SK-N-SH (cell line): ENCODE data around the gene MEG3. TPM values are rescaled to one million over a fixed set of nuclear protein-coding genes. Genes with fewer than 3 reads are reported as not detected.

Source experiments
- CTCF ChIA-PET: fragments of 300-600, 350-600 bp; formaldehyde crosslinking; extraction: SDS; loops from one replicate; lab custom pipeline; 2021; lab: Yijun Ruan, JAX
- POLR2A ChIA-PET: fragments of 350-600 bp; sonication (Branson Sonifier 250); formaldehyde crosslinking; extraction: SDS; loops from one replicate; lab custom pipeline; 2020; ENCODE audit warnings: antibody characterized with exemption, inconsistent platforms; lab: Yijun Ruan, JAX
- DNase-seq: peaks from one replicate; pipeline ENCODE4 v3.0.0; 2012
- H2AFZ ChIP-seq: fragments of 200-600 bp; sonication (generic); 2 replicates; pipeline ENCODE4 v1.8.1; 2016; ENCODE audit warnings: antibody characterized with exemption, mild to moderate bottlenecking, low read depth
- H3F3A ChIP-seq: fragments of 200-600 bp; sonication (generic); replicated peaks from 2 replicates; pipeline ENCODE3; 2016; ENCODE audit warnings: antibody characterized with exemption, mild to moderate bottlenecking; ENCODE audit not compliant: insufficient read depth
- H3K27ac ChIP-seq, 2 experiments: fragments of 200-500 bp in 1 of 2; fragments of 200-600 bp in 1 of 2; sonication (Bioruptor generic) in 1 of 2; sonication (generic), shearing (Covaris generic) in 1 of 2; 2 replicates each; pipeline versions ENCODE4 v1.5.1 to v1.6.1; 2014 to 2016; ENCODE audit warnings: low read depth in 2 of 2, inconsistent platforms in 1 of 2, low read length in 1 of 2, mild to moderate bottlenecking in 1 of 2, mixed read lengths in 1 of 2
- H3K27me3 ChIP-seq: fragments of 200-600 bp; sonication (generic), shearing (Covaris generic); 2 replicates; pipeline ENCODE4 v1.6.1; 2016; ENCODE audit warnings: mixed run types; ENCODE audit not compliant: insufficient read depth
- H3K36me3 ChIP-seq, 2 experiments: fragments of 200-500 bp in 1 of 2; fragments of 200-600 bp in 1 of 2; sonication (Bioruptor generic) in 1 of 2; sonication (generic) in 1 of 2; replicated peaks in 1 of 2; 2 replicates each; pipeline versions ENCODE3 to v1.5.1; 2014 to 2016; ENCODE audit warnings: low read length in 1 of 2, mild to moderate bottlenecking in 1 of 2; ENCODE audit not compliant: insufficient read depth in 2 of 2, control insufficient read depth in 1 of 2
- H3K4me1 ChIP-seq, 2 experiments: fragments of 200-500 bp in 1 of 2; fragments of 200-600 bp in 1 of 2; sonication (Bioruptor generic) in 1 of 2; sonication (generic), shearing (Covaris generic) in 1 of 2; 2 replicates each; pipeline versions ENCODE4 v1.5.1 to v1.6.1; 2014 to 2016; ENCODE audit warnings: low read depth in 1 of 2, low read length in 1 of 2, mixed run types in 1 of 2; ENCODE audit not compliant: insufficient read depth in 2 of 2, control insufficient read depth in 1 of 2
- H3K4me2 ChIP-seq: fragments of 200-600 bp; sonication (generic), shearing (Covaris generic); 2 replicates; pipeline ENCODE4 v1.6.1; 2017; ENCODE audit warnings: mixed run types
- H3K4me3 ChIP-seq, 2 experiments: fragments of 200-500 bp in 1 of 2; fragments of 200-600 bp in 1 of 2; sonication (Bioruptor generic) in 1 of 2; sonication (generic), shearing (Covaris generic) in 1 of 2; 2 replicates each; pipeline versions ENCODE4 v1.5.1 to v1.8.1; 2014 to 2016; ENCODE audit warnings: low read depth in 2 of 2, inconsistent platforms in 1 of 2, low read length in 1 of 2, mild to moderate bottlenecking in 1 of 2, mixed read lengths in 1 of 2, moderate library complexity in 1 of 2
- H3K79me2 ChIP-seq: fragments of 200-600 bp; sonication (generic); 2 replicates; pipeline ENCODE4 v1.8.1; 2017; ENCODE audit warnings: mild to moderate bottlenecking; ENCODE audit not compliant: insufficient read depth
- H3K9ac ChIP-seq: fragments of 200-600 bp; sonication (generic); 2 replicates; pipeline ENCODE4 v1.6.1; 2017; ENCODE audit warnings: mixed run types
- H3K9me2 ChIP-seq: fragments of 200-600 bp; sonication (generic); 2 replicates; pipeline ENCODE4 v1.6.1; 2017; ENCODE audit warnings: mixed run types
- H3K9me3 ChIP-seq: fragments of 200-600 bp; sonication (generic); 2 replicates; pipeline ENCODE4 v1.6.1; 2017; ENCODE audit warnings: mixed run types, mild to moderate bottlenecking, moderate library complexity
- H4K20me1 ChIP-seq: fragments of 200-600 bp; sonication (generic); 2 replicates; pipeline ENCODE4 v1.6.1; 2017; ENCODE audit warnings: mild to moderate bottlenecking, mixed run types; ENCODE audit not compliant: insufficient read depth
- EP300 ChIP-seq, 2 experiments: IDR thresholded peaks; 2 replicates each; pipeline versions ENCODE4 v1.4.0 to v1.6.1; 2012; ENCODE audit warnings: borderline replicate concordance in 1 of 2, low read depth in 1 of 2, low read length in 1 of 2
- EZH2phosphoT487 ChIP-seq: fragments of 200-600 bp; sonication (generic); IDR thresholded peaks from 2 replicates; pipeline ENCODE4 v1.6.1; 2017; ENCODE audit warnings: low read depth, mixed run types, mild to moderate bottlenecking, antibody characterized with exemption, moderate library complexity, borderline replicate concordance
- FOXJ3 ChIP-seq: sonication (generic); formaldehyde crosslinking; IDR thresholded peaks from 2 replicates; pipeline ENCODE4 v1.5.1; 2020; ENCODE audit warnings: mild to moderate bottlenecking, missing genetic modification reagents
- FOXM1 ChIP-seq: IDR thresholded peaks from 2 replicates; pipeline ENCODE4 v1.4.0; 2012; ENCODE audit warnings: low read depth, mild to moderate bottlenecking
- GATA2 ChIP-seq: sonication (generic); formaldehyde crosslinking; IDR thresholded peaks from 2 replicates; pipeline ENCODE4 v1.5.0; 2020; ENCODE audit warnings: mild to moderate bottlenecking, missing genetic modification reagents
- JUND ChIP-seq: IDR thresholded peaks from 2 replicates; pipeline ENCODE4 v1.4.0; 2012
- NRF1 ChIP-seq: IDR thresholded peaks from 2 replicates; pipeline ENCODE4 v1.6.1; 2012; ENCODE audit warnings: low read depth, mild to moderate bottlenecking, low read length
- POLR2AphosphoS5 ChIP-seq: IDR thresholded peaks from 2 replicates; pipeline ENCODE4 v1.6.1; 2012; ENCODE audit warnings: low read depth, low read length
- RAD21 ChIP-seq: IDR thresholded peaks from 2 replicates; pipeline ENCODE4 v1.6.1; 2012; ENCODE audit warnings: mild to moderate bottlenecking, low read length
- RCOR1 ChIP-seq: fragments of 150-350 bp; IDR thresholded peaks from 2 replicates; pipeline ENCODE4 v1.6.1; 2017; ENCODE audit warnings: antibody characterized with exemption, low read length
- REST ChIP-seq: IDR thresholded peaks from 2 replicates; pipeline ENCODE4 v1.6.1; 2012; ENCODE audit warnings: mild to moderate bottlenecking, low read depth, low read length, moderate library complexity
- RXRA ChIP-seq: IDR thresholded peaks from 2 replicates; pipeline ENCODE4 v1.4.0; 2012; ENCODE audit warnings: low read depth, mild to moderate bottlenecking, borderline replicate concordance
- SIN3A ChIP-seq: IDR thresholded peaks from 2 replicates; pipeline ENCODE4 v1.6.1; 2012; ENCODE audit warnings: low read depth, mild to moderate bottlenecking, low read length, moderate library complexity, borderline replicate concordance
- TCF12 ChIP-seq: IDR thresholded peaks from 2 replicates; pipeline ENCODE4 v1.4.0; 2012
- whole genome bisulfite sequencing: methylation state at CpG from one replicate; pipeline ENCODE4 v1.1.6; 2017; ENCODE audit warnings: low lambda C conversion rate; 5-methylcytosine and 5-hydroxymethylcytosine counted together
- polyA plus RNA-seq, 3 experiments: library from polyadenylated mRNA; depleted of rRNA; stranded (reverse); fragments of >200 nt; gene quantifications; 2 replicates each; pipeline ENCODE4 v1.2.3, GENCODE V29; 2012
- TF ChIP-seq, protein P1 (sequence below): IDR thresholded peaks from 2 replicates; pipeline ENCODE4 v1.4.0; 2012; ENCODE audit warnings: low read depth, borderline replicate concordance

Gene MEG3
- polyA plus RNA-seq, 1 of the 3 experiments (the other 2 are of a cell fraction), result not detected

DNA sequence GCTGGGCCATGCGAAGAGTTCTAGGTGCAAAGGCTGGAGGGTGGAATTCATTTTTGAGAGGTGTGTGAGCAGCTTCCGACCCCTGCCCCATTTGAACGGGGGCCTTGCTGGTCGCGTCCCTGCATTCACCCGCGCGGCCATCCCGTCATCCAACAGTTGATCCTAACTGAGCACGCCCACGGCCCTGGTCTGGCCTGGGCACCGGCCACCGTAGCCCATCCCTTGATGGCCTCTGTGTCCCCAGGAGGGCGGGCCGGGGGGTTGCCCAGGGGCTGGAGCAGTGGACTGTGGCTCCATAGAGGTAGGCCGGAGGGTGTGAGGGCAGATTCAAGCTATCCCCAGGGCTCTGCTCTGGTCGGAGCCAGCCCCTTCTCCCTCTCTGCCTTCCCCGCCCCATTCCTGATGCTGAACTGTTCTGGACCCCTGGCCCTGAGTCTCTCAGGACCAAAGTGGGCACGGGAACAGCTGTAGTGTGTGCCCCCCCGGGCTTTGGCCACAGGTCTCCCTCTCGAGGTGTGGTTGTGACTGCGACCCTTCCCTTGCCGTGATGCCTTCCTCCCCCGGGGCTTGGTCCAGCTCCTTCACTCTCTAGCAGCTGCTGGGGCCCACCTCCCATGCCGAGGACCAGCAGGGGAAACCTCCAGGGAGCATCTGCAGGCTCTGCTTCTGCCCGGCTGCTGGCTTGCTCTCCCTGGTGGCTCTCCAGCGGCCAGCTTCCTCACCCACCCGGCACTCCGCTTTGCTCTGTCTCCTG lies 9.1 kb downstream of the MEG3 start (continued):
- TF ChIP-seq REST, result no peak

DNA sequence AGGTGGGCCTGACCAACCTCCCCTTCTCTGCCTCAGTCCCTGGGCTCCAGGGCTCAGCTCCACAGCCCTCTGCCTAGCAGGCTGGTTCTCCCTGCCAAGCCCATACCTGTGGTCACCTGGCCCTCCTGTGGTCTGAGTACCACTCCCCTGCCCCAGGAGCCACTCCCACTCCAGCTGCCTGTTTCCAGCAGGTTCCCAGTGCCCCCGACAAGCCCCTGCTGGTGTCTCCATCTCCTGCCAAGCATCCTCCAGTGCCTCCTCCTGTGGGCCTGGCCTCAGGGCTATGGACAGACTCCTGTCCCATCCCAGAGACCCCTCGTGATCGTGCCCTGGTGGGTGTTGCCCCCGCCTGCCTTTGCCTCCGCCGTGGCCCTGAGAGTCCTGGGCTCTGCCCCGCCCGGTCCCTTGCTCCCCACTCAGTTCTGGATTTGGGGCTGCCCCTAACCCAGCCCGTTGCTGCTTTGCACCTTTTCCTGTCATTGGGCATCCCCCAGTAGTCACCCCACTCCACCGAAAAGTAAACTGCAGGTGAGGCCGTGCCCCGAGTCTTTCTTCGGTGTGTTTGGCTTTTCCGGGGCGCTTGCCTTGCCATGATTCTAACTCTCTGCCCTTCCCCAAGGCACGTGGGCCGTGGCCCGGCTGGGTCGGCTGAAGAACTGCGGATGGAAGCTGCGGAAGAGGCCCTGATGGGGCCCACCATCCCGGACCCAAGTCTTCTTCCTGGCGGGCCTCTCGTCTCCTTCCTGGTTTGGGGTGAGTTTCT lies 9.8 kb downstream of the MEG3 start:
- TF ChIP-seq FOXJ3 (CRISPR knock-in tag), result no peak
- TF ChIP-seq GATA2 (CRISPR knock-in tag), result no peak
- TF ChIP-seq, protein P1, sequence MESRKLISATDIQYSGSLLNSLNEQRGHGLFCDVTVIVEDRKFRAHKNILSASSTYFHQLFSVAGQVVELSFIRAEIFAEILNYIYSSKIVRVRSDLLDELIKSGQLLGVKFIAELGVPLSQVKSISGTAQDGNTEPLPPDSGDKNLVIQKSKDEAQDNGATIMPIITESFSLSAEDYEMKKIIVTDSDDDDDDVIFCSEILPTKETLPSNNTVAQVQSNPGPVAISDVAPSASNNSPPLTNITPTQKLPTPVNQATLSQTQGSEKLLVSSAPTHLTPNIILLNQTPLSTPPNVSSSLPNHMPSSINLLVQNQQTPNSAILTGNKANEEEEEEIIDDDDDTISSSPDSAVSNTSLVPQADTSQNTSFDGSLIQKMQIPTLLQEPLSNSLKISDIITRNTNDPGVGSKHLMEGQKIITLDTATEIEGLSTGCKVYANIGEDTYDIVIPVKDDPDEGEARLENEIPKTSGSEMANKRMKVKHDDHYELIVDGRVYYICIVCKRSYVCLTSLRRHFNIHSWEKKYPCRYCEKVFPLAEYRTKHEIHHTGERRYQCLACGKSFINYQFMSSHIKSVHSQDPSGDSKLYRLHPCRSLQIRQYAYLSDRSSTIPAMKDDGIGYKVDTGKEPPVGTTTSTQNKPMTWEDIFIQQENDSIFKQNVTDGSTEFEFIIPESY, result no peak
- TF ChIP-seq NRF1, result no peak
- TF ChIP-seq REST, result no peak
- no peak for TF ChIP-seq POLR2AphosphoS5
- no peak for TF ChIP-seq JUND
- TF ChIP-seq RAD21, result no peak
- no peak for TF ChIP-seq EP300 (IDR thresholded peaks at IDR 0.05; ENCODE audit: borderline replicate concordance in 1 of 2, low read depth in 1 of 2, low read length in 1 of 2)
- no peak for TF ChIP-seq FOXM1
- TF ChIP-seq TCF12, result no peak
- no peak for TF ChIP-seq EZH2phosphoT487
- no peak for TF ChIP-seq RCOR1
- TF ChIP-seq SIN3A, result no peak
- TF ChIP-seq RXRA, result no peak
- Histone ChIP-seq H4K20me1 (no peaks in the 10 kb centered on the region), H3K9me3 (no peaks in the 10 kb centered on the region), H3K4me3 (no peak overlapping the region), H2AFZ (no peak overlapping the region), H3K79me2 (no peaks in the 10 kb centered on the region), H3F3A (no peaks in the 10 kb centered on the region), H3K9me2 (no peaks in the 10 kb centered on the region), H3K9ac (no peak overlapping the region), H3K4me2 (no peak overlapping the region), H3K4me1 (peaks cover 0 to 25% of the 10 kb centered on the region in 2 experiments; a peak in 1 of 4 replicates), H3K27ac (no peak overlapping the region), H3K36me3 (no peaks in the 10 kb centered on the region), H3K27me3 (no peaks in the 10 kb centered on the region)
- CTCF ChIA-PET, result interaction anchor here (1.3 kb wide), 1 partner anchor 21 kb away, joined by 3 read pairs; no protein-coding TSS in a partner anchor
- 81% methylated on average over 19 of the region's 24 CpGs for WGBS
- no peak for DNase-seq
- POLR2A ChIA-PET, result no interaction called here
